Activated T-cell treated with anti-CD3 and anti-CD28 coated beads, Interleukin-2, amount 50 U/mL, for 72 hours (primary cell): ENCODE data around the gene TARBP2. TPM values are rescaled to one million over a fixed set of nuclear protein-coding genes. Genes with fewer than 3 reads are reported as not detected.
A peak's percentile ranks its signal among the peaks of the same experiment; 100 is the strongest.
"Not testable (repeated sequence)": the region's sequence is repeated elsewhere in the genome, so short reads cannot be mapped to it uniquely, and the experiment has no call there.

Experiments
- ATAC-seq, 2 donors: fragments of 150-1000 bp; cut with Tn5 transposase; replicated peaks in 1 of 2; 2 replicates each; pipeline ENCODE4 v1.10.0; 2021; ENCODE audit warnings: moderate library complexity in 2 of 2, mild to moderate bottlenecking in 1 of 2
- DNase-seq, 2 donors: peaks; one replicate each; pipeline ENCODE4 v3.0.0; 2021 to 2022; ENCODE audit warnings: mixed read lengths in 1 of 2
- H3K27ac Mint-ChIP-seq: one replicate; pipeline ENCODE4 v1.8.0; 2022; ENCODE audit warnings: mild to moderate bottlenecking, moderate library complexity, mixed read lengths
- H3K27me3 Mint-ChIP-seq: one replicate; pipeline ENCODE4 v1.8.0; 2022; ENCODE audit warnings: low read depth, mixed read lengths
- H3K36me3 Mint-ChIP-seq, 2 donors: one replicate each; pipeline ENCODE4 v1.8.0; 2022; ENCODE audit warnings: mixed read lengths in 2 of 2, mild to moderate bottlenecking in 1 of 2; ENCODE audit not compliant: insufficient read depth in 2 of 2
- H3K4me1 Mint-ChIP-seq: one replicate; pipeline ENCODE4 v1.8.0; 2022; ENCODE audit warnings: low read depth, mixed read lengths
- H3K4me3 Mint-ChIP-seq, 2 donors: one replicate each; pipeline ENCODE4 v1.8.0; 2022; ENCODE audit warnings: mild to moderate bottlenecking in 2 of 2, mixed read lengths in 2 of 2, moderate library complexity in 2 of 2
- H3K9me3 Mint-ChIP-seq, 2 donors: one replicate each; pipeline ENCODE4 v1.8.0; 2022; ENCODE audit warnings: mixed read lengths in 2 of 2
- total RNA-seq, 2 donors: library from RNA; stranded (reverse); gene quantifications; one replicate each; pipeline ENCODE4 v1.2.3, GENCODE V29; 2022

TARBP2 gene
- total RNA-seq, 2 donors from 2014 or later: 37.7 to 40.7 TPM

DNA sequence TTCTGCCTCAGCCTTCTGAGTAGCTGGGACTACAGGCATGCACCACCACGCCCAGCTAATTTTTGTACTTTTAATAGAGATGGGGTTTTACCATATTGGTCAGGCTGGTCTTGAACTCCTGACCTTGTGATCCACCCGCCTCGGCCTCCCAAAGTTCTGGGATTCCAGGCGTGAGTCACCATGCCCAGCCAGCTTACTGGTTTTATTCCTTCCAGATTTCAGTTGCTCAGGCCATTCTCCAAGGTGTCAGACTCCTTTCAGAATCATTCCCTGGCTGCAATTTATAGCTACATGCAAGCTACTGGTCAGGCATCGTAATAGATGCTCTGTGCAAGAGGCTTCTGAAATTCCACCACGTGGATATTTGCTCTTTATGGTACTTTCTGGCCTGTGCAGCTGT, 19.6 kb upstream of the TARBP2 start:
- not testable (repeated sequence) for DNase-seq, H3K9me3 Mint-ChIP-seq, ATAC-seq, H3K4me3 Mint-ChIP-seq, H3K27me3 Mint-ChIP-seq
- H3K4me1 Mint-ChIP-seq: peaks cover 23% of the 10 kb centered on the region
- peaks cover 15 to 29% of the 10 kb centered on the region in 2 donors for H3K36me3 Mint-ChIP-seq
- H3K27ac Mint-ChIP-seq: peak overlapping the region; percentile 50

DNA sequence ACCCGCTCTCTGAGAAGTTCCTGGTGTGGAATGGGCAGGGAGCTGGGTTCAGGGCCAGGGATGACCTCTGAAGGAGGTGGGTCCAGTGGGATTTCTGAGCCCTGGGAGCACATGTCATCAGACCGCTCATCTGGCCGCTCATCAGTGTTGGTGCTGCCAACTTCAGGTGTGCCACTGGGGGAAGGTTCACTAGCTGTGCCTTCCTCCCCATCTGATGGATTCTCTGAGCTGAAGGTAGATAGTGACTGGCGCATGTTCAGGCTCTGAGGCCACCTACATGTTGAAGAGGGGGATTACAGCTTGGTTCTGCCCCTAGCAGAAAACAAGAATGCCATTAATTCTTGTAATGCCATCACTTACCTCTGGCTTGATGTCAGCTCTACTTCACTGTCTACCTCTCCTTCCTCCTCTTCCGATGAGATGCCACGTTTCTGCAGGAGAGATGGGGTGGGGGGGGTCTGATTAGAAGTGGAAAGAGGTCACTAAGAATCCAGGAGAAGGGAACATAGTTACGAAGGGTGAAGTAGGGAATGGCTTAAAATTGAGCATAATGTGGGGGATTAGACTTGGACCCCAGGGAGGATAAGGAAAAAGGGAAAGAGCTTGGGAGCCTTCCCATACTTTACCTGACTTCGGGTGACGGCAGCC, 19.0 kb upstream of the TARBP2 start:
- Mint-ChIP-seq H3K4me1 (peaks cover 18% of the 10 kb centered on the region), H3K36me3 (peaks cover 12 to 23% of the 10 kb centered on the region in 2 donors), H3K27me3 (no peaks in the 10 kb centered on the region), H3K4me3 (no peak overlapping the region), H3K9me3 (no peaks in the 10 kb centered on the region), H3K27ac (peak overlapping the region; percentile 50)
- ATAC-seq: peak in 1 of 2 donors; percentile 17
- no peak for DNase-seq

DNA sequence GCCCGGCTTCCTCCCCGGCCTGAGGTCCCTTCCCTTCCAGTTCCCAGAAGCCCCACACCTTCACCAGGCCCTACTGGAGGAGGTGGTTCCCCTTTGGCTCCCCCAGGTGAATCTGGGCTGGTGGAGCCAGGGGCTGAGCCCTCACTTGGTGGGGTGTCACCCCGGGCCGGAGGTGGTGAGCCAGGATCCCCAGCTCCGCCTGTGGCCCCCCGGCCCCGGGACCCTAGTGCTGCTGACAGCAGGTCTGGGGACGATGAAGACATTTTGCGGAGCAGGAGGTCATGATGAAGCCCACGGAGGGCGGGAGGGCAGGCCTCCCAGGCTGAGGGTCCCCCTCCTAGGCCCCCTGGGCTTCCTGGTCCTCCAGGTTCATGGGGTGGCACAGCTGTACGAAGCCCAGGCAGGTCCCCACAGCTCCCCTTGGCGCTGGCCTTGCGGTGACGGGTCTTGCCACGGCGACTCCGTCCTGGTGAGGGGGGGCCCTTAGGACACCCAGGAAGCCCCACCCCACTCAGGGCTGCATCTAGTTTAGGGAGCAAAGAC, 18.4 kb upstream of the TARBP2 start:
- Mint-ChIP-seq H3K27ac (no peak overlapping the region), H3K4me1 (peaks cover 18% of the 10 kb centered on the region), H3K27me3 (no peaks in the 10 kb centered on the region), H3K36me3 (peaks cover 12 to 20% of the 10 kb centered on the region in 2 donors), H3K4me3 (no peak overlapping the region), H3K9me3 (no peaks in the 10 kb centered on the region)
- DNase-seq (no peak), ATAC-seq (peak in 1 of 2 donors; percentile 8)

DNA sequence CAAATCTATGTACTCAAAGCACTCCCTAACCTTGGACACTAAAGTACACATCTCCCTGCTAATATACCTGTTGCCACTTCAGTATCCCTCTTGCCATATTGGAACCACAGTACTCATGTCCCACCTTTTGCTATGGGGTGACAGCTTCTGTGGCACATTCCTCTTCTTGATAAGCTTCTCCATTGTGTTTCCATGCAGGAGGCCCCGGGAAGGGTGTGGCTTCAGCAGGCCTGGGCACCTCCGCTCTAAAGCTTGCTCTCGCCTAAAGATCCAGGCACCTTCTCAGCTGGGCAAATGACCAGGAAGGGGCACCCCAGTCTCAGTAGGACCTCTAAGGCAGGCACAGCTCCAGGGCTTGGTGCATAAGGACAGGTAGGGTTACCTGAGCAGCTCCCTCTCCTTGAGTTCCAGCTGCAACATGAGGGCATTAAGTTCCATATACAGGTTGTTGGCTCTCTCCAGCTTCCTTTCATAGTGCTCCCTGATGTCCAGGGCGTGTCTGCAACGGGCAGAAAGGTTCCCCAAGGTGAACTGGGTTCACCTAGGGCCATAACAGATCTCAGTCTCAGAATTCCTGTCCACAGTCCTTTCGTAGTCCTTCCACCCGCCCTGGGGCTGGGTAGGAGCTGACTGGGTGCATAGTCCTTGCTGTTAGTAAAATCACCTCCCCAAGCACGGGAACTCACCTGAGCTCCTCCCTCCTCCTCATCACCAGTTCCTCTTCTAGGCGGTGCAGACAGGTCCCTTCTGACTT, 17.7 kb upstream of the TARBP2 start:
- peaks cover 12% of the 10 kb centered on the region for H3K4me1 Mint-ChIP-seq
- ATAC-seq (peak in 1 of 2 donors; percentile 5), DNase-seq (no peak)
- H3K9me3 Mint-ChIP-seq: no peaks in the 10 kb centered on the region
- H3K4me3 Mint-ChIP-seq: no peak overlapping the region
- no peaks in the 10 kb centered on the region for H3K27me3 Mint-ChIP-seq
- H3K36me3 Mint-ChIP-seq: peaks cover 12 to 22% of the 10 kb centered on the region in 2 donors
- H3K27ac Mint-ChIP-seq: peak overlapping the region; percentile 34

DNA sequence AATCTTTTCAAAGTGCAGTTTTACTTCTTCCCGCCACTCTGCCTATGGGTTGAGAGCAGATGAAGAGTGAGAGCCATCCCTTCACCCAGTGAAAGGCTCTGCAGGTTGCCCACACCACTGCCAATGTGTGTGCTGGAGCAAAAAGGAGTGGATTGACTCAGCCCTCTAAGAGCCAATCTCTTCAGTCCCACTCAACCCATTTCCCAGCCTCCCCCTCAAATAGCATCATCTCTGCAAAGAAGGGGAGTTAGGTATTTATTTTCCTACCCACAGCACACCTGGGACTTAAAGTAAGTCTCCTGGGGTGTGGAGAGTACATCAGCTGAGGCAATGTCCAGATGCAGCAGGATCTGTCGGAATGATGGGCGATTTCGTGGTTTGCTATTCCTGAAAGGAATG, 17.1 kb upstream of the TARBP2 start:
- no peaks in the 10 kb centered on the region for H3K27me3 Mint-ChIP-seq
- peaks cover 7% of the 10 kb centered on the region for H3K4me1 Mint-ChIP-seq
- H3K4me3 Mint-ChIP-seq: no peak overlapping the region
- H3K9me3 Mint-ChIP-seq: no peaks in the 10 kb centered on the region
- ATAC-seq (peak; percentile 9 to 13), DNase-seq (no peak)
- peak overlapping the region; percentile 34 for H3K27ac Mint-ChIP-seq
- peaks cover 12 to 22% of the 10 kb centered on the region in 2 donors for H3K36me3 Mint-ChIP-seq

DNA sequence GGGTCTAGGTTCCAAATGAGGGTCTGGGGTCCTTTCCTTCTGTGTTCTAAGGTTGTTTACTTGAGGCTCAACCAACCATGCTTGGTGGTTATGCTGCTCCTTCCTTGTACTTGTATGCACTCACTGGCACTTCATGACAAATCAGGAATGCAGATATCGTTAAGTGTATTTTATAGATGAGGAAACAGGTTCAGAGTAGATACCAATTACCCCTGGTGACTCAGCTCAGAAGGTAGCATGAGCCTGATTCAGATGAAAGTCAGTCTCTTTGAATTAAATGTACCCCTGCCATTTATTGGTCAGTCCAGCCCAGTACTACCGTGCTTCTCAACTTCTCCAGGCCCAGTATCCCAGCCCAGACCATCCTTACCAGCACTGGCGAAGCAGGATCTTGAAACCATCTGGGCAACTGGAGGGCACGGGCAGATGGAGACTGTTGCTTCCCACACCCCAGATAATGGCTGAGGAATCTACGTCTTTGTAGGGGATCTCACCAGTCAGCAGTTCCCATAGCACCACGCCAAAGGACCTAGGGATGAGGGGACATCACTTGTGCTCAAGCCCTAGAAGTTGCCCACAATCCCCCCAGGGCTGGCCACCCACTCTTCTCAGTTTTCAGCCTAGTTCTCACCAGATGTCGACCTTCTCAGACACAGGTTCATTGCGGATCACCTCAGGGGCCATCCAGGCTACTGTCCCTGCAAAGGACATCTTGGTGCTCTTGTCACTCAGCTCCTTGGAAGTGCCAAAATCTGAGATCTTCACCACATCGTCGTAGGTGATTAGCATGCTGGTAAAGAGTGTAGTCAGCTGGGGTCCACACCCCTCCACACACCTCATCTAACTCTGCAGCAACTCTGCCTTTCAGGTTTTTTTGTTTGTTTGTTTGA, 16.2 kb upstream of the TARBP2 start:
- no peaks in the 10 kb centered on the region for H3K27me3 Mint-ChIP-seq
- DNase-seq (no peak), ATAC-seq (no peak)
- peaks cover 9 to 15% of the 10 kb centered on the region in 2 donors for H3K36me3 Mint-ChIP-seq
- no peaks in the 10 kb centered on the region for H3K9me3 Mint-ChIP-seq
- peak overlapping the region; percentile 71 for H3K27ac Mint-ChIP-seq
- H3K4me1 Mint-ChIP-seq: peaks cover 7% of the 10 kb centered on the region
- no peak overlapping the region for H3K4me3 Mint-ChIP-seq

DNA sequence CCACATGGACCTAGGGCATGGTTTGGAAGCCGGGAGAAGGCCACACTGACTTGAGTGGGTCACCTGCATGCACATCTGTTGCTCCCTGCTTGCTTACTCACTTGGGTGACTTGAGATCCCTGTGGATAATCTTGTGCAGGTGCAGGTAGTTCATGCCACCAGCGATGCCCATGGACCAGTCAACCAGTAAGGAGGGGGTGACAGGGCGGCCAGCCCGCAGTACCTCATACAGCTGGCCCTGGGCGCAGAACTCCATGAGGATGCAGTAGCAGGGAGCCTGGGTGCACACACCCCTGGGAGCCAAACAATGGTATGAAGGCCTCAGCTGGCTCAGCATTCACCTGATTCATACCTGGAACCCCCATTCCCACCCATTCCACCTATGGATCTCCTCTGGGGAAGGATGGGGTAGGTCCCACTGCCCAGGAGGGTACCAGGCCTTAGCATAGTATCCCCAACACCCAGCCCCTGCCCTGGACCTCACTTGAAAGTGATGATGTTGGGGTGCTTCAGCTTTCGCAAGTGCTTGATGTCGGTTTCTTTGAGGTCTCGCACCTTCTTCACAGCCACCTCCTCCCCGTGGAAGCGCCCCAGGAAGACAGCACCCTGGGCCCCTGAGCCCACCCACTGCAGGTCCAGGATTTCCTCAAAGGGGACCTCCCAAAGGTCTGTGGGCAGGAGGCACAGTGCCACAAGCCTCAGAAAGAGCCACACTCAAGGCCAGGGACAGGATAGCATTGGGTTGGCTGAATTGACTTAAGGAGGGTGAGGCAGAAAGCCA, 14.9 kb upstream of the TARBP2 start:
- ATAC-seq: no peak
- Mint-ChIP-seq H3K36me3 (peaks cover 7 to 13% of the 10 kb centered on the region in 2 donors), H3K27me3 (no peaks in the 10 kb centered on the region), H3K27ac (peak overlapping the region; percentile 0), H3K4me3 (no peak overlapping the region), H3K4me1 (peaks cover 7% of the 10 kb centered on the region), H3K9me3 (no peaks in the 10 kb centered on the region)
- no peak for DNase-seq

DNA sequence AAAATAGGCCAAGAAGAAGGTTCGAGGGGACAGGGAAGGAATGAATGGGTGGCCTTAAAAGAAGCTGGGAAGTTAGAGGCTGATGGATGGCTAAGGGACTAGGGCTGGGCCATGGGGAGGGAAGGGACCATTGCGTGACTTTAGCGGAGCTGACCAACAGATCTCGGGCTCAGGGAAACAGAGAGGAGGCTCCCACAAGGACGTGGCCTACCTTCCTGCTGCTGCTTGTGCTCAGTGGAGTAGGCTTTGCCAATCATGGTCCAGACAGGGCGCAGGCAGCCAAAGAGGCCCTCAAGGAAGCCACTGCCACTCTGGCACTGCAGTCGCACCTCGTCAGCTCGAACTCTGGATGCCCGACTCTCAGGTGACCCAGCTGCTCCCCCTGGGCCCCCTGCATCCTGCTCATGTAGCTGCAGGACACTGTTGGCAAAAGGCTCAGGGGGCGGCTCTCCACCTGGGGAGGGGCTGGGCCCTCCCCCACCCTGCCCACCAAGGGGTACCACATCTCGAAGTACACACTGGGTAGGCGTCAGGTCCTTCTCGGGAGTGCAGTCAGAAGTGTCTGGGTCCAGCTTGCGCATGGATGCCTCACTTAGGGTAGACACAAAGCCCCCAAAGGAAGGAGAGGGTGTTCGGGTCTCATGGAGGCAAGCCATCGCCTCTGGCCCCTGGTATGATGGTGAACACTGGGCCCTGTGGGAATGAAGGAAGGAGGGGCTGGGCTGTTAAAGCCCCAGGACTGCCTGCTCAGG, 14.2 kb upstream of the TARBP2 start:
- Mint-ChIP-seq H3K27me3 (no peaks in the 10 kb centered on the region), H3K4me3 (no peak overlapping the region), H3K9me3 (no peaks in the 10 kb centered on the region), H3K27ac (peak overlapping the region; percentile 51), H3K36me3 (peaks cover 7 to 10% of the 10 kb centered on the region in 2 donors), H3K4me1 (peaks cover 8% of the 10 kb centered on the region)
- DNase-seq (no peak), ATAC-seq (peak in 1 of 2 donors; percentile 4)

DNA sequence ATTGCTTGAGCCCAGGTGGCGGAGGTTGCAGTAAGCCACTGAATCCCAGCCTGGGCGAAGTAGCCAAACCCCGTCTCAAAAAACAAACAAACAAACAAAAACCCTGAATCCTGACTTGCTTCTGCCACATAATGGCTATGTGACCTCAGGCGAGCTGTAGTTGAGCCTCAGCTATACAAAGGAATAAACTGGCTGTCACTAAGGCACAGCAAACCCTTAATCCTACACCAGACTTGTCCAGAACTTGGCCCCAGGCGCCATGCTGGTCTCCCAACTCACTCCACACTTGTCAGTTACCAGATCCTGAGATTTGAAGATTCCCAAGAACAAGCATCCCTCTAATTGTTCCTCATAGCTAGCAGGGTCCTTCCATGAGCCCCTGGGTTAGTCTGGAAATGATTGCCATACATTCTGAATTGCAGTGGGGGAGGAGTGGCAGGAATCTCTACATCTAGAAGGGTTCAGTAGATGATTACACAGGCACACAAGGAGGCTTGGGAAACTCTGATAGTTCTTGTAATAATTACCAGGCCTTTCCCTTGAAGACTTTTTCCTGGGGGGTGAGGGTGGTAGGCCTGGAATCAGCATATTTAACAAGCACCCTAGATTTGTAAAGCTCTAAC, 11.7 kb upstream of the TARBP2 start:
- Mint-ChIP-seq H3K36me3 (peaks cover 2 to 9% of the 10 kb centered on the region in 2 donors), H3K9me3 (no peaks in the 10 kb centered on the region), H3K27me3 (no peaks in the 10 kb centered on the region), H3K27ac (no peak overlapping the region), H3K4me1 (peaks cover 21% of the 10 kb centered on the region), H3K4me3 (no peak overlapping the region)
- DNase-seq (no peak), ATAC-seq (no peak)

DNA sequence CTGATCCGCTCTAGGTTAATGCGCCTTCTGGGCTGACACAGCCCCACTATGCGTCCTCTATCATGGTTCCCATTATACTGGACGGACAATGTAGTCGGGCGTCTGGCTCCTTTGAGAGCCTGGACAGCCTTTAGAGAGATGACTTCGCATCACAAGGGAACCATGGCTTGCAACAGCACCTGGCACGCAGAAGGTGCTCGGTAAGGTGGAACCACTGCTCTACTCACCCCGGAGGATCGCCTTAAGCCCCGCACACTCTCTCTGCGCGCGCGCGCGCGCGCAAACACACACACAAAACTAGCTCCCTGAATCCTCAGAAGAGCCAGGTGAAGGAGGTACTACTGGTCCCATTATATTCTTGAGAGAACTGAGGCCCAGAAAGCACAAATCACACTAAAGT, 8.9 kb upstream of the TARBP2 start:
- Mint-ChIP-seq H3K36me3 (peaks cover 0 to 6% of the 10 kb centered on the region in 2 donors), H3K4me1 (peaks cover 29% of the 10 kb centered on the region), H3K9me3 (no peaks in the 10 kb centered on the region), H3K27ac (peak overlapping the region; percentile 13), H3K4me3 (peak overlapping the region; percentile 66 to 97), H3K27me3 (no peaks in the 10 kb centered on the region)
- DNase-seq (no peak), ATAC-seq (no peak)

DNA sequence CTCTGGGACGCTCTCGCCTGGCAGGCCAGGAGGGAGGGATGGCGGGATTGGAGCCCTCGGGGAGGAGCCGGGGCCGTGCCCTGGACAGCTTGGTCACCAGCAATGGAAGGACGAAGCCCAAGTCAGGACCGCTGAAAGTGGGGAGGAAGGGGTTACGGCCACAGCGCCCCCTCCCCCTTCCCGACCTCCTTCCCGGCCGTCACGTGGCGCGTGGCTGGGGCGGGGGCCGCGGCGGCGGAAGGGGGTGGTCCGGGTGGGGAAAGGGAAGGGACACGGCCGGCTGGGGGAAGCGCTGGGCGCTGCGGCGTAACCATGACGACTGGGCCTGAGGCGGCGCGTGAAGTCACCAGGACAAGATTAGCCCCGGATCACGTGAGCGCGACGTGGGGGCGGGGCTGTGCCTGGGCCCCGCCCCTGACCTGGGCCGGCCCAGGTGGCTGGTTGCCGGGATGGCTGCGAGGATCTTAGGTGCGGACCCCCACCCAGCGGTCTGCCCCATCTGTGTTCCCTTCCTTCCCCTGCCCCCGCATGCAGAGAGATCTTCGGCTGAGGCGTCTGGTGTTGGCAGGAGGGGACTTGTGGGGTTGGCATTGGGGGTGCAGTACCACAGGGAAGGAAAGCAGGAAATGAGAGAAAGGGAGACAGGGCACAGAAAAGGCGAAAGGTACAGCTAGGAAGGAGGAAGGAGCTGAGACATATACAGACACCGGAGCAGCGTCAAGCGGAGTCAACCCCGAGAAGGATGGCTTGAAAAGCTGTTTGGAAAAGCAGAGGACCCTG, 8.1 kb upstream of the TARBP2 start:
- Mint-ChIP-seq H3K4me1 (peaks cover 36% of the 10 kb centered on the region), H3K27ac (peak overlapping the region; percentile 29), H3K9me3 (no peaks in the 10 kb centered on the region), H3K4me3 (peak overlapping the region; percentile 89 to 97), H3K27me3 (no peaks in the 10 kb centered on the region), H3K36me3 (peaks cover 0 to 3% of the 10 kb centered on the region in 2 donors)
- ATAC-seq (peak; percentile 93 to 95), DNase-seq (peak; percentile 88 to 91)
